SJCRH30 (cell line): ENCODE data around the gene CYP2U1. TPM values are rescaled to one million over a fixed set of nuclear protein-coding genes. Genes with fewer than 3 reads are reported as not detected.
"Not testable (repeated sequence)": the region's sequence is repeated elsewhere in the genome, so short reads cannot be mapped to it uniquely, and the experiment has no call there.

Experiments
- DNase-seq, 2 experiments: peaks; one replicate each; pipeline ENCODE4 v3.0.0-alpha.2; 2015 to 2020
- H3K27ac ChIP-seq: fragments of 250-450 bp; sonication (Bioruptor Pico); 2 replicates; pipeline ENCODE4 v1.5.1; 2020; ENCODE audit warnings: mild to moderate bottlenecking, moderate library complexity
- H3K27me3 ChIP-seq: fragments of 250-450 bp; sonication (Bioruptor Pico); 2 replicates; pipeline ENCODE4 v1.5.1; 2020; ENCODE audit warnings: mild to moderate bottlenecking, moderate library complexity
- H3K36me3 ChIP-seq: fragments of 250-450 bp; sonication (Bioruptor Pico); 2 replicates; pipeline ENCODE4 v1.5.1; 2020; ENCODE audit warnings: mild to moderate bottlenecking, moderate library complexity
- H3K4me1 ChIP-seq: fragments of 250-450 bp; sonication (Bioruptor Pico); 2 replicates; pipeline ENCODE4 v1.5.1; 2020; ENCODE audit warnings: mild to moderate bottlenecking, moderate library complexity
- H3K4me3 ChIP-seq: fragments of 250-450 bp; sonication (Bioruptor Pico); 2 replicates; pipeline ENCODE4 v1.5.1; 2020; ENCODE audit warnings: mild to moderate bottlenecking, moderate library complexity
- H3K9me3 ChIP-seq: fragments of 250-450 bp; sonication (Bioruptor Pico); replicated peaks from 2 replicates; pipeline ENCODE4 v1.5.1; 2020; ENCODE audit warnings: mild to moderate bottlenecking, moderate library complexity
- total RNA-seq: library from RNA; depleted of rRNA; stranded (reverse); fragments of >200 nt; shearing (Covaris generic); gene quantifications from 2 replicates; pipeline ENCODE4 v1.2.3, GENCODE V29; 2014

The CYP2U1 gene
- total RNA-seq, 1 experiment from 2014 or later: 7.8 TPM

- H3K4me1 ChIP-seq, H3K36me3 ChIP-seq, H3K27ac ChIP-seq, H3K9me3 ChIP-seq, H3K4me3 ChIP-seq, DNase-seq, H3K27me3 ChIP-seq: not testable (repeated sequence)
Observed at GRCh38 chr4:107905082-107905481, 26.3 kb upstream of the CYP2U1 start.

GRCh38 chr4:107906458-107907100 is 24.8 kb upstream of the CYP2U1 start:
- H3K4me1 ChIP-seq: no peaks in the 10 kb centered on the region
- no peak overlapping the region for H3K4me3 ChIP-seq
- H3K27ac ChIP-seq: no peak overlapping the region
- H3K36me3 ChIP-seq: no peaks in the 10 kb centered on the region
- no peaks in the 10 kb centered on the region for H3K9me3 ChIP-seq
- no peak for DNase-seq
- no peaks in the 10 kb centered on the region for H3K27me3 ChIP-seq

DNA sequence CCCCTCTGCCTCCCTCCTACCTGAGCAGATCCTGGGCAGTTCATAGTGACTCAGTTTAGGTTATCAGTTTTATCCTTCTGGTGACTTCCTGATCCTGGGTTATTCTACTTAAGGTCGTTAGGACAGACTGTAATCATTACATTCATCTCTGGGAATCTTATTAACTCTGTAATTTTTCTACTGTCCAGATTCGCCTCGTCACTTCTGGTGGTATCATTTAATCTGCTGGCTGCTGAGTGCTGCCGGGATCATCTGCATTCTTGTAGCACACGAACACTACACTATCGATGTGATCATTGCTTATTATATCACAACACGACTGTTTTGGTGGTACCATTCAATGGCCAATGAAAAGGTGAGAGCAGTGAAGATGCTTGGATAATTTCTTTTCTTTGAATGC is 23.0 kb upstream of the CYP2U1 start:
- DNase-seq: no peak
- H3K27me3 ChIP-seq: no peaks in the 10 kb centered on the region
- H3K27ac ChIP-seq: no peak overlapping the region
- H3K4me3 ChIP-seq: no peak overlapping the region
- H3K4me1 ChIP-seq: no peaks in the 10 kb centered on the region
- no peaks in the 10 kb centered on the region for H3K9me3 ChIP-seq
- no peaks in the 10 kb centered on the region for H3K36me3 ChIP-seq

DNA sequence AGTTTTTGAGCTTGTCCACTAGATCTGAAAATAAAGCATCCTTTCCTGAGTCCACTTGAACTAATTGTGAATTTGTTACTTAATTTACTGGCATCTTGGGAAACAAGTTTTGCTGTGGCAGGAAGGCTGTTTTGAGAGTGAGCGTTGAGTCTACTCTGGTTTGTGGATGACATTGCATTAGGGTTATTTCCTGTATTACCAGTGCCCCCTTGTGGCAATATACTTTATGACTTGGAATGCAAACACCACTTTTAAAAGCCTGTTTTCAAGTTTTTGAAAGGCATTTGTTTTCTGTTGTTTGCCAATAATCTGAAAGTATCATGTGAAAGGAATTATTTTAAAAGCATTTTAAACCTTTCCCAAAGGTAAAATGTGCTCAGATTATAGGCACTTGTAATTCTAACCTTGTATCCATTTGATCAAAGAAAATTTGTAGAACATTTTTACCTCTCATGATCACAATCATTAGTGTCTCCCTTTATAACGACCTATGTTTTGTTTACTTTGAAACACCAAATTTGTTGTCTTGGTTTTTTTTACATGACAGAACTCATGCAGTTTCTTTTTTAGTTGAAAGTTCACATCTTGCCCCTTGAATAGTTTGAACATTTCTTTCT is 18.0 kb upstream of the CYP2U1 start:
- Histone ChIP-seq H3K36me3 (no peaks in the 10 kb centered on the region), H3K9me3 (no peaks in the 10 kb centered on the region), H3K27ac (no peak overlapping the region), H3K27me3 (no peaks in the 10 kb centered on the region), H3K4me1 (no peaks in the 10 kb centered on the region), H3K4me3 (no peak overlapping the region)
- DNase-seq: peak; percentile 34 to 74

DNA sequence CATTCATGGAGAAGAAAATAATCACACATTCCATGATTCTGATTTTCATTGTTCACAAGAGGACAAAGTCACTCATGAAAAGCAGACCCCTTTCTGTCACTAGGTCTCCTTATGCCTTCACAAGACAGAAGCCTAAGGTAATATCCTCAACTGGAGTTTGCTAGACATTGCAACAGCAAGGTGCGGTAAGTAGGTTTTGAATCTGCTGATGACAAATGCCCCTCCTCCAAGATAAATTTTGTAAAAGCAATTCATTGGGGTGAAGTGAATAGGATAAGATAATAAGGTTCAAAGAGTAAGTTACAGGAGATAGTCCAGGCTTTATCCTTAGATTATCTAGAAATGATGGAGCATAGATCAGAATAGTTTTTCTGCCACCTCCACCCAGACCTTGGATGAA is 16.1 kb upstream of the CYP2U1 start:
- no peaks in the 10 kb centered on the region for H3K4me1 ChIP-seq
- no peak for DNase-seq
- H3K9me3 ChIP-seq: 0 out of 2 replicates have a peak, but pooled peaks cover 7% of the 10 kb centered on the region

GRCh38 chr4:107916623-107917022 is 14.7 kb upstream of the CYP2U1 start:
- Histone ChIP-seq H3K27me3 (no peaks in the 10 kb centered on the region), H3K4me1 (no peaks in the 10 kb centered on the region), H3K9me3 (0 out of 2 replicates have a peak, but pooled peaks cover 7% of the 10 kb centered on the region), H3K36me3 (no peaks in the 10 kb centered on the region), H3K4me3 (no peak overlapping the region), H3K27ac (no peak overlapping the region)
- no peak for DNase-seq

More for the DNA sequence above, 16.1 kb upstream of the CYP2U1 start:
- no peak overlapping the region for H3K4me3 ChIP-seq
- H3K27ac ChIP-seq: no peak overlapping the region
- H3K27me3 ChIP-seq: no peaks in the 10 kb centered on the region
- H3K36me3 ChIP-seq: no peaks in the 10 kb centered on the region

DNA sequence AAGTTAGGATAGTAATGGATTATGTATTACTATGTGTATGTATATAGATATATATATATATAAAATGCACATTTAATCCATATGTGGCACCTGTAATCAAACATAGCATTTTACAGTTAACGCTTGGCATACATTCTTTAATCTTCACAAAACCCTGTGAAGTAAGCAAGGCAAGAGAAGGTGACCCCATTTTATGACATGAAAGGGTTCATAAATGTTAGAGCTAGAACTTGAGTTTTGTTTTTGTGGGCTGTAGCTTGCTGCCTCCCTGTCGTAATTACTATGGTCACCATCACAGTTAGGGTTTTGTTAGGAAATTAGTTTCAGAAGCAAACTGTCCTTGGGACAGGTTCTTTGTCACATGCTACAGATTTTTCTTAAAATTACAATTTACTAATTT is 13.8 kb upstream of the CYP2U1 start:
- Histone ChIP-seq H3K4me1 (no peaks in the 10 kb centered on the region), H3K4me3 (no peak overlapping the region), H3K36me3 (no peaks in the 10 kb centered on the region), H3K27ac (no peak overlapping the region), H3K27me3 (no peaks in the 10 kb centered on the region), H3K9me3 (0 out of 2 replicates have a peak, but pooled peaks cover 7% of the 10 kb centered on the region)
- DNase-seq: no peak

GRCh38 chr4:107922486-107923473 is 8.6 kb upstream of the CYP2U1 start:
- Histone ChIP-seq H3K27me3 (no peaks in the 10 kb centered on the region), H3K4me3 (no peak overlapping the region), H3K27ac (no peak overlapping the region), H3K9me3 (0 out of 2 replicates have a peak, but pooled peaks cover 7% of the 10 kb centered on the region), H3K4me1 (no peaks in the 10 kb centered on the region), H3K36me3 (no peaks in the 10 kb centered on the region)
- DNase-seq: no peak

- not testable (repeated sequence) for DNase-seq, H3K4me3 ChIP-seq, H3K4me1 ChIP-seq, H3K9me3 ChIP-seq, H3K27me3 ChIP-seq, H3K36me3 ChIP-seq, H3K27ac ChIP-seq
Observed at GRCh38 chr4:107925713-107926112, 5.6 kb upstream of the CYP2U1 start.

GRCh38 chr4:107926875-107927274 is 4.5 kb upstream of the CYP2U1 start:
- H3K4me3 ChIP-seq, H3K9me3 ChIP-seq, DNase-seq, H3K27ac ChIP-seq, H3K27me3 ChIP-seq, H3K36me3 ChIP-seq, H3K4me1 ChIP-seq: not testable (repeated sequence)

- H3K27ac ChIP-seq: peak overlapping the region; percentile 22; the same call in 1 of the 2 replicates
- H3K4me1 ChIP-seq: 0 out of 2 replicates have a peak, but pooled peaks cover 2% of the 10 kb centered on the region
- H3K36me3 ChIP-seq: no peaks in the 10 kb centered on the region; the same call in 1 of the 2 replicates
- peak overlapping the region; percentile 61 for H3K4me3 ChIP-seq
- H3K9me3 ChIP-seq: no peaks in the 10 kb centered on the region
- H3K27me3 ChIP-seq: no peaks in the 10 kb centered on the region
- DNase-seq: no peak
Observed at GRCh38 chr4:107931775-107932321, 499 bp downstream of the CYP2U1 start.

DNA sequence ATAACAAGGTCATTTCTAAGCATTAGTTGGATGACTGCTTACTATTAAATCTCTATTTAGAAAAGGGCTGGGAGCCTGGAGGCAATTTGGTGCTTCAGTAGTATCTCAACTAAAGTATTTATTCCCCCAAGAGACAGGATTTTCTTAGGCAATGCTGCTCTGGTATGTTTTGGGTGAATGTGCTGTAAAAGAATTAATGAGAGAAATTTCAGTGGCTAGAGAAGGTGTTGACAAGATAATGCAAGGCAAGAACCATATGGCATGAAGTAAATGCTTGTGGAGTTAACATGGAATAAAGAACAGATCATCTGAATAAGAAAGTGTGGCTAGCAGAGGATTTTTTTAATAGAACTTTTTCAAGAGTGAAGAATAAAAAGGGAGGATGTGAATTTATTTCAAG is 3.9 kb downstream of the CYP2U1 start:
- Histone ChIP-seq H3K4me3 (no peak overlapping the region), H3K36me3 (peaks cover 2% of the 10 kb centered on the region; the same call in 1 of the 2 replicates), H3K27me3 (no peaks in the 10 kb centered on the region), H3K9me3 (no peaks in the 10 kb centered on the region), H3K4me1 (no peaks in the 10 kb centered on the region), H3K27ac (no peak overlapping the region)
- no peak for DNase-seq

DNA sequence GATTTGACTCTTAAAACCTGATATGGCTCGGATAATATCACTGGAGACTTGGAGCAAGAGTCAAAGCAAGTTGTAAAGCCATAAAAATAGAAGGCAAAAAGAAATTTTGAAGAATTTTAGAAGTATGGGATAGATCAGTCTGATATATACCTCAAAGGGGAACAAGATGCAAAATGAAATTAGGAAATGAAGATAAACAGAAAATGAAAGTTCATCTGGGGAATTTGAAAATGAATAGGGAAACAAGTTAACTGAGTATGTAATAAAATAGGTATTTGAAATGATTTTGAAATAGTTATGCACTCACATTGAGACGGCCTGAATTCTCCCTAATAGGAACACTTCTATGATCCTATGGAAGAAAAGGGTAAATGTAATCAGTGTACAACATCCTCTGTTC is 5.7 kb downstream of the CYP2U1 start:
- no peak overlapping the region for H3K27ac ChIP-seq
- peaks cover 2% of the 10 kb centered on the region; the same call in 1 of the 2 replicates for H3K36me3 ChIP-seq
- DNase-seq: no peak
- H3K4me3 ChIP-seq: no peak overlapping the region
- H3K27me3 ChIP-seq: no peaks in the 10 kb centered on the region
- no peaks in the 10 kb centered on the region for H3K4me1 ChIP-seq
- H3K9me3 ChIP-seq: no peaks in the 10 kb centered on the region

DNA sequence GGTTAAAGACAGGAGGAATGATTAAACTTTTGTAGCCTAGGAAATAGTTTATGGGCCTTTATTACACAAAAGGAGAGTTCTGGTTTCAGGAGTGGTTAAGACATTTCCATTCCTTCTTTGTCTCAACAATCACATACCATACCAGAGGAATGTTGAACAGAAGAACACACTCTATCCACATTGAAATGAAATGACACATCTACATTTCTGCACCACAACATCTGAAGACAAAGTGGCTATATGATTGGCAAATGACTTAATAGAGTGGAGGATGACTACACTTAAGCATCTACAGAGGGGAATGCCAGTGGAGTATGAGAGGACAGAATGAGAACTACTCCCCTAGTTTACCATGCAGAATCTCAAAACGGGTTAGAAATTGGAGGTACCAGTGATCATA is 8.0 kb downstream of the CYP2U1 start:
- no peak overlapping the region for H3K27ac ChIP-seq
- H3K9me3 ChIP-seq: no peaks in the 10 kb centered on the region
- H3K36me3 ChIP-seq: peaks cover 2% of the 10 kb centered on the region; the same call in 1 of the 2 replicates
- H3K27me3 ChIP-seq: no peaks in the 10 kb centered on the region
- no peak for DNase-seq
- H3K4me3 ChIP-seq: no peak overlapping the region
- no peaks in the 10 kb centered on the region for H3K4me1 ChIP-seq
